Measurements from ENCODE around the gene CTXN1. TPM values are rescaled to one million over a fixed set of nuclear protein-coding genes. Genes with fewer than 3 reads are reported as not detected.
"Not testable (repeated sequence)": the region's sequence is repeated elsewhere in the genome, so short reads cannot be mapped to it uniquely, and the experiment has no call there.

The CTXN1 gene
- total RNA-seq, 1 experiment from 2014 or later: 54.5 TPM

- H4K20me1 ChIP-seq (ENCODE audit: insufficient read depth): no peaks in the 10 kb centered on the region
- H3K27me3 ChIP-seq (ENCODE audit: insufficient read depth, low read depth): no peaks in the 10 kb centered on the region
- H3K9me2 ChIP-seq (ENCODE audit: insufficient read depth): no peaks in the 10 kb centered on the region
- ChIA-PET POLR2A (ENCODE audit: unreplicated experiment) (no interaction called here), CTCF (no interaction called here)
- TF ChIP-seq EZH2 (IDR thresholded peaks at IDR 0.05; ENCODE audit: low read depth): no peak
- intact Hi-C loops (cut with micrococcal nuclease; ENCODE audit: unreplicated experiment): no loop called here
- peaks cover 38% of the 10 kb centered on the region for H3F3A ChIP-seq (ENCODE audit: insufficient read depth, low read depth)
- BruUV-seq (replicated peaks): no TSS peak
- no peak overlapping the region for H2AFZ ChIP-seq
- DNase-seq: no peak
- no peak overlapping the region for H3K4me3 ChIP-seq
- peaks cover 30% of the 10 kb centered on the region for H3K4me1 ChIP-seq (replicated peaks; ENCODE audit: insufficient read depth)
- no peaks in the 10 kb centered on the region for H3K9me3 ChIP-seq (ENCODE audit: insufficient read depth, low read depth)
- H3K79me2 ChIP-seq (ENCODE audit: low read depth): peaks cover 39% of the 10 kb centered on the region
- H3K27ac ChIP-seq: no peak overlapping the region
- 0 out of 2 replicates have a peak, but pooled peaks cover 6% of the 10 kb centered on the region for H3K36me3 ChIP-seq (ENCODE audit: low read depth)
- no peak overlapping the region for H3K4me2 ChIP-seq
These were observed 27.0 kb downstream of the CTXN1 start for GRCh38 chr19:7898967-7899366.

GRCh38 chr19:7897292-7897691 lies 28.6 kb downstream of the CTXN1 start:
- no peak overlapping the region for H3K27ac ChIP-seq
- BruUV-seq (replicated peaks): no TSS peak
- peaks cover 49% of the 10 kb centered on the region for H3F3A ChIP-seq (ENCODE audit: insufficient read depth, low read depth)
- intact Hi-C loops (cut with micrococcal nuclease; ENCODE audit: unreplicated experiment): no loop called here
- no peaks in the 10 kb centered on the region for H3K27me3 ChIP-seq (ENCODE audit: insufficient read depth, low read depth)
- no peaks in the 10 kb centered on the region for H3K9me2 ChIP-seq (ENCODE audit: insufficient read depth)
- H3K4me3 ChIP-seq: no peak overlapping the region
- H2AFZ ChIP-seq: no peak overlapping the region
- 0 out of 2 replicates have a peak, but pooled peaks cover 6% of the 10 kb centered on the region for H3K36me3 ChIP-seq (ENCODE audit: low read depth)
- no peaks in the 10 kb centered on the region for H4K20me1 ChIP-seq (ENCODE audit: insufficient read depth)
- DNase-seq: no peak
- ChIA-PET POLR2A (ENCODE audit: unreplicated experiment) (interaction anchor here (0.6 kb wide), 1 partner anchor 31 kb away, joined by 3 read pairs; no protein-coding TSS in a partner anchor), CTCF (interaction anchor here (0.5 kb wide), 1 partner anchor 536 kb away, joined by 3 read pairs; no protein-coding TSS in a partner anchor)
- no peak for TF ChIP-seq EZH2 (IDR thresholded peaks at IDR 0.05; ENCODE audit: low read depth)
- H3K4me1 ChIP-seq (replicated peaks; ENCODE audit: insufficient read depth): peaks cover 40% of the 10 kb centered on the region
- no peaks in the 10 kb centered on the region for H3K9me3 ChIP-seq (ENCODE audit: insufficient read depth, low read depth)
- no peak overlapping the region for H3K4me2 ChIP-seq
- H3K79me2 ChIP-seq (ENCODE audit: low read depth): peaks cover 46% of the 10 kb centered on the region

GRCh38 chr19:7895565-7895964 lies 30.4 kb downstream of the CTXN1 start:
- Histone ChIP-seq H3K9me2 (ENCODE audit: insufficient read depth) (no peaks in the 10 kb centered on the region), H3K4me3 (peak overlapping the region; percentile 30; the same call in 1 of the 2 replicates), H2AFZ (no peak overlapping the region), H3K79me2 (ENCODE audit: low read depth) (peaks cover 49% of the 10 kb centered on the region), H3K4me2 (peak overlapping the region; percentile 66), H3F3A (ENCODE audit: insufficient read depth, low read depth) (peaks cover 35% of the 10 kb centered on the region), H3K9me3 (ENCODE audit: insufficient read depth, low read depth) (no peaks in the 10 kb centered on the region), H3K27me3 (ENCODE audit: insufficient read depth, low read depth) (no peaks in the 10 kb centered on the region), H4K20me1 (ENCODE audit: insufficient read depth) (no peaks in the 10 kb centered on the region), H3K4me1 (replicated peaks; ENCODE audit: insufficient read depth) (peaks cover 36% of the 10 kb centered on the region), H3K27ac (peak overlapping the region; percentile 82), H3K36me3 (ENCODE audit: low read depth) (0 out of 2 replicates have a peak, but pooled peaks cover 6% of the 10 kb centered on the region)
- no TSS peak for BruUV-seq (replicated peaks)
- intact Hi-C loops (cut with micrococcal nuclease; ENCODE audit: unreplicated experiment): loop anchor here (1.0 kb wide), 1 partner anchor 8 kb away; the partner anchor contains the start of gene MAP2K7
- no peak for TF ChIP-seq CTCF (conservative IDR thresholded peaks at IDR 0.05)
- no peak for TF ChIP-seq EZH2 (IDR thresholded peaks at IDR 0.05; ENCODE audit: low read depth)
- CTCF ChIA-PET: no interaction called here
- POLR2A ChIA-PET (ENCODE audit: unreplicated experiment): no interaction called here
- no peak for DNase-seq

- H3K27me3 ChIP-seq (ENCODE audit: insufficient read depth, low read depth): no peaks in the 10 kb centered on the region
- peak overlapping the region; percentile 82 for H3K27ac ChIP-seq
- H3K9me2 ChIP-seq (ENCODE audit: insufficient read depth): no peaks in the 10 kb centered on the region
- no peaks in the 10 kb centered on the region for H3K9me3 ChIP-seq (ENCODE audit: insufficient read depth, low read depth)
- DNase-seq: peak; percentile 92
- peaks cover 34% of the 10 kb centered on the region for H3F3A ChIP-seq (ENCODE audit: insufficient read depth, low read depth)
- CTCF ChIA-PET: no interaction called here
- H4K20me1 ChIP-seq (ENCODE audit: insufficient read depth): no peaks in the 10 kb centered on the region
- H3K4me2 ChIP-seq: peak overlapping the region; percentile 66
- intact Hi-C loops (cut with micrococcal nuclease; ENCODE audit: unreplicated experiment): loop anchor here (1.0 kb wide), 1 partner anchor 9 kb away; the partner anchor contains the start of gene MAP2K7
- POLR2A ChIA-PET (ENCODE audit: unreplicated experiment): interaction anchor here (0.6 to 0.7 kb wide), 2 partner anchors 26 to 774 kb away, joined by 4 to 39 read pairs; no protein-coding TSS in a partner anchor
- H3K36me3 ChIP-seq (ENCODE audit: low read depth): 0 out of 2 replicates have a peak, but pooled peaks cover 6% of the 10 kb centered on the region
- TF ChIP-seq EZH2 (IDR thresholded peaks at IDR 0.05; ENCODE audit: low read depth): no peak
- no peak; the same call in 1 of the 2 replicates for TF ChIP-seq CTCF (conservative IDR thresholded peaks at IDR 0.05)
- TSS peak; percentile 67 for BruUV-seq (replicated peaks)
- peaks cover 39% of the 10 kb centered on the region for H3K4me1 ChIP-seq (replicated peaks; ENCODE audit: insufficient read depth)
- H2AFZ ChIP-seq: no peak overlapping the region; the same call in 1 of the 2 replicates
- peak overlapping the region; percentile 30; the same call in 1 of the 2 replicates for H3K4me3 ChIP-seq
- H3K79me2 ChIP-seq (ENCODE audit: low read depth): peaks cover 56% of the 10 kb centered on the region
These were observed 31.2 kb downstream of the CTXN1 start for GRCh38 chr19:7894612-7895309.

GRCh38 chr19:7893362-7894101 lies 32.4 kb downstream of the CTXN1 start:
- H3K36me3 ChIP-seq (ENCODE audit: low read depth); H3K27me3 ChIP-seq (ENCODE audit: insufficient read depth, low read depth); BruUV-seq (replicated peaks); H3K4me3 ChIP-seq; H2AFZ ChIP-seq; H3K9me3 ChIP-seq (ENCODE audit: insufficient read depth, low read depth); DNase-seq; H4K20me1 ChIP-seq (ENCODE audit: insufficient read depth); CTCF ChIA-PET; POLR2A ChIA-PET (ENCODE audit: unreplicated experiment); intact Hi-C loops (cut with micrococcal nuclease; ENCODE audit: unreplicated experiment); H3K9me2 ChIP-seq (ENCODE audit: insufficient read depth): not testable (repeated sequence)
- H3K4me1 ChIP-seq (replicated peaks; ENCODE audit: insufficient read depth): peaks cover 48% of the 10 kb centered on the region
- H3K4me2 ChIP-seq: peak overlapping the region; percentile 66
- peak overlapping the region; percentile 82 for H3K27ac ChIP-seq
- peaks cover 34% of the 10 kb centered on the region for H3F3A ChIP-seq (ENCODE audit: insufficient read depth, low read depth)
- peaks cover 69% of the 10 kb centered on the region for H3K79me2 ChIP-seq (ENCODE audit: low read depth)
